Measurements from ENCODE around the gene CCR9.

- TF ChIP-seq CTCF (IDR thresholded peaks at IDR 0.05) (no peak), POLR2AphosphoS5 (IDR thresholded peaks at IDR 0.05) (no peak)
Measured at GRCh38 chr3:45908761-45909160, 22.4 kb downstream of the CCR9 start.

All from breast epithelium (tissue), 3 donors.